Epithelial cell of prostate (primary cell): ENCODE data around the gene H2BK1.

Experiments used
- DNase-seq: peaks from one replicate; pipeline ENCODE4 v3.0.0-alpha.2; 2011; ENCODE audit warnings: low read depth, low spot score
- H3K27ac ChIP-seq: fragments of 450-650 bp; 2 replicates; pipeline ENCODE4 v1.5.1; 2017; ENCODE audit warnings: mild to moderate bottlenecking

The H2BK1 gene

GRCh38 chr7:151235091-151235787 is 25.0 kb upstream of the H2BK1 start:
- no peak overlapping the region for H3K27ac ChIP-seq
- DNase-seq = no peak

GRCh38 chr7:151233804-151234203 is 23.5 kb upstream of the H2BK1 start:
- H3K27ac ChIP-seq = peak overlapping the region; percentile 70
- DNase-seq = no peak

GRCh38 chr7:151232917-151233701 is 22.8 kb upstream of the H2BK1 start:
- H3K27ac ChIP-seq = peak overlapping the region; percentile 70
- DNase-seq = peak; percentile 40

GRCh38 chr7:151232091-151232916 is 22.0 kb upstream of the H2BK1 start, which contains the start of gene CHPF2:
Gene CHPF2 (plus strand): TSS chr7:151232483. CDS start chr7:151234012, 1,529 bp downstream.
- DNase-seq = peak; percentile 40
- peak within 1 kb of the TSS; percentile 70 for H3K27ac ChIP-seq

- no peak for DNase-seq
- H3K27ac ChIP-seq = no peak overlapping the region
These were observed 20.8 kb upstream of the H2BK1 start for GRCh38 chr7:151231080-151231479.

- no peak for DNase-seq
- no peak overlapping the region for H3K27ac ChIP-seq
These were observed 19.0 kb upstream of the H2BK1 start for GRCh38 chr7:151229249-151229648.

- DNase-seq = no peak
- H3K27ac ChIP-seq = peak overlapping the region; percentile 67
These were observed 18.0 kb upstream of the H2BK1 start for GRCh38 chr7:151228024-151228866.

GRCh38 chr7:151226875-151227782 is 16.8 kb upstream of the H2BK1 start, which contains the start of gene ABCF2:
Gene ABCF2 (minus strand): TSS chr7:151227205. CDS start chr7:151226458, 747 bp downstream.
- peak; percentile 94 for DNase-seq
- H3K27ac ChIP-seq = peak within 1 kb of the TSS; percentile 67

- peak overlapping the region; percentile 67 for H3K27ac ChIP-seq
- DNase-seq = no peak
These were observed 16.2 kb upstream of the H2BK1 start for GRCh38 chr7:151226560-151226874.

GRCh38 chr7:151225948-151226510 is 15.7 kb upstream of the H2BK1 start:
- no peak overlapping the region for H3K27ac ChIP-seq

GRCh38 chr7:151223728-151224127 is 13.4 kb upstream of the H2BK1 start:
- no peak for DNase-seq
- H3K27ac ChIP-seq = no peak overlapping the region

More at GRCh38 chr7:151225948-151226510, 15.7 kb upstream of the H2BK1 start:
- DNase-seq = no peak

GRCh38 chr7:151218170-151218569 is 7.9 kb upstream of the H2BK1 start:
- no peak overlapping the region for H3K27ac ChIP-seq
- no peak for DNase-seq

- H3K27ac ChIP-seq = no peak overlapping the region
- no peak for DNase-seq
These were observed 5.1 kb upstream of the H2BK1 start for GRCh38 chr7:151215396-151215795.

GRCh38 chr7:151213826-151214225 is 3.5 kb upstream of the H2BK1 start:
- no peak for DNase-seq
- no peak overlapping the region for H3K27ac ChIP-seq

- peak overlapping the region; percentile 5 for H3K27ac ChIP-seq
- no peak for DNase-seq
These were observed 2.3 kb upstream of the H2BK1 start for GRCh38 chr7:151212626-151213025.

GRCh38 chr7:151211155-151211772 is 976 bp upstream of the H2BK1 start:
- H3K27ac ChIP-seq = no peak overlapping the region
- no peak for DNase-seq

GRCh38 chr7:151209588-151209987 is 700 bp downstream of the H2BK1 start:
- H3K27ac ChIP-seq = no peak overlapping the region
- no peak for DNase-seq

- no peak overlapping the region for H3K27ac ChIP-seq
These were observed 1.9 kb downstream of the H2BK1 start for GRCh38 chr7:151208253-151208862.

More at GRCh38 chr7:151208253-151208862, 1.9 kb downstream of the H2BK1 start:
- DNase-seq = no peak
